B cell (primary cell): Measurements from ENCODE around the gene SLC50A1. TPM values are rescaled to one million over a fixed set of nuclear protein-coding genes. Genes with fewer than 3 reads are reported as not detected.

Experiments
- ATAC-seq: fragments of 200-7000 bp; cut with Tn5 transposase; one replicate; pipeline ENCODE4 v1.10.0; 2021; ENCODE audit warnings: low read depth, mild to moderate bottlenecking, moderate number of reproducible peaks, moderate library complexity
- CTCF ChIA-PET: fragments of 350-600 bp; sonication (Branson Sonifier 250); formaldehyde crosslinking; loops from one replicate; lab custom pipeline; 2021; ENCODE audit warnings: antibody characterized with exemption, inconsistent platforms; lab: Charles Lee
- POLR2A ChIA-PET: fragments of 350-600 bp; sonication (Branson Sonifier 250); formaldehyde crosslinking; loops from one replicate; lab custom pipeline; 2021; ENCODE audit warnings: antibody characterized with exemption; lab: Charles Lee
- DNase-seq: peaks from one replicate; pipeline ENCODE4 v3.0.0; 2013
- H2AFZ ChIP-seq: 2 replicates; pipeline ENCODE4 v1.6.1; 2012; ENCODE audit warnings: mild to moderate bottlenecking, low read depth, low read length; ENCODE audit not compliant: insufficient read depth, poor library complexity, severe bottlenecking
- H3K27ac ChIP-seq, 2 donors: 1 replicate in 1 of 2; 2 replicates in 1 of 2; pipeline ENCODE4 v1.5.1; 2012 to 2013; ENCODE audit warnings: low read length in 2 of 2, mild to moderate bottlenecking in 2 of 2, moderate library complexity in 1 of 2
- H3K27me3 ChIP-seq, 4 experiments: fragments of 200-600 bp in 1 of 4; sonication (generic) in 1 of 4; replicated peaks in 1 of 4; 1 replicate in 2 of 4; 2 replicates in 2 of 4; pipeline versions ENCODE4 v1.6.1 to v1.7.0; 2013 to 2016; ENCODE audit warnings: low read length in 3 of 4, mild to moderate bottlenecking in 2 of 4, mixed read lengths in 1 of 4, moderate library complexity in 1 of 4; ENCODE audit not compliant: insufficient read depth in 4 of 4, control insufficient read depth in 3 of 4; ENCODE audit errors: control extremely low read depth in 1 of 4
- H3K36me3 ChIP-seq, 2 experiments: replicated peaks in 1 of 2; 1 replicate in 1 of 2; 2 replicates in 1 of 2; pipeline versions ENCODE4 v1.6.1 to v1.7.1; 2013; ENCODE audit warnings: low read length in 1 of 2; ENCODE audit not compliant: insufficient read depth in 2 of 2, control insufficient read depth in 1 of 2; ENCODE audit errors: control extremely low read depth in 1 of 2, extremely low read depth in 1 of 2
- H3K4me1 ChIP-seq, 2 donors: fragments of 200-600 bp in 1 of 2; sonication (generic) in 1 of 2; 1 replicate in 1 of 2; 2 replicates in 1 of 2; pipeline versions ENCODE4 v1.5.1 to v1.6.1; 2013 to 2017; ENCODE audit warnings: low read length in 2 of 2; ENCODE audit not compliant: control insufficient read depth in 2 of 2, insufficient read depth in 2 of 2
- H3K4me2 ChIP-seq: replicated peaks from 2 replicates; pipeline ENCODE3; 2012; ENCODE audit warnings: mild to moderate bottlenecking, low read depth, low read length; ENCODE audit not compliant: poor library complexity, severe bottlenecking
- H3K4me3 ChIP-seq, 5 experiments: fragments of 200-600 bp in 1 of 5; sonication (generic) in 1 of 5; 1 replicate in 3 of 5; 2 replicates in 2 of 5; pipeline versions ENCODE4 v1.5.1 to v1.7.0; 2011 to 2016; ENCODE audit warnings: low read length in 4 of 5, mild to moderate bottlenecking in 4 of 5, low read depth in 2 of 5, control low read depth in 1 of 5, moderate library complexity in 1 of 5; ENCODE audit not compliant: insufficient read depth in 1 of 5; ENCODE audit errors: control extremely low read depth in 1 of 5, extremely low read depth in 1 of 5
- H3K79me2 ChIP-seq: fragments of 200-600 bp; sonication (generic); one replicate; pipeline ENCODE4 v1.6.0; 2016; ENCODE audit warnings: low read length; ENCODE audit not compliant: control insufficient read depth, insufficient read depth
- H3K9ac ChIP-seq: fragments of 200-600 bp; sonication (generic); 2 replicates; pipeline ENCODE4 v1.6.1; 2017; ENCODE audit warnings: mild to moderate bottlenecking, low read length, moderate library complexity
- H3K9me3 ChIP-seq, 3 donors: one replicate each; pipeline versions ENCODE4 v1.6.1 to v1.7.1; 2013; ENCODE audit warnings: low read length in 2 of 3; ENCODE audit not compliant: control insufficient read depth in 2 of 3, insufficient read depth in 1 of 3; ENCODE audit errors: control extremely low read depth in 1 of 3
- H4K20me1 ChIP-seq: 2 replicates; pipeline ENCODE4 v1.6.0; 2012; ENCODE audit warnings: mild to moderate bottlenecking, low read length; ENCODE audit not compliant: insufficient read depth, control insufficient read depth, poor library complexity, severe bottlenecking
- H3K27ac Mint-ChIP-seq: one replicate; pipeline ENCODE4 v1.8.0; 2021; ENCODE audit warnings: mixed read lengths
- H3K27me3 Mint-ChIP-seq: one replicate; pipeline ENCODE4 v1.8.0; 2021; ENCODE audit warnings: mixed read lengths
- H3K4me1 Mint-ChIP-seq: one replicate; pipeline ENCODE4 v1.8.0; 2021; ENCODE audit warnings: mixed read lengths
- H3K4me3 Mint-ChIP-seq: one replicate; pipeline ENCODE4 v1.8.0; 2021; ENCODE audit warnings: mixed read lengths
- H3K9me3 Mint-ChIP-seq: one replicate; pipeline ENCODE4 v1.8.0; 2022; ENCODE audit warnings: mixed read lengths; ENCODE audit not compliant: insufficient read depth
- EZH2 ChIP-seq: IDR thresholded peaks from 2 replicates; pipeline ENCODE4 v1.6.1; 2012; ENCODE audit warnings: borderline replicate concordance, low read depth, mild to moderate bottlenecking, moderate library complexity, low read length; ENCODE audit not compliant: insufficient read depth, poor library complexity, severe bottlenecking
- WGBS: methylation state at CpG from one replicate; pipeline ENCODE4 v1.1.5; 2013; ENCODE audit warnings: missing lambda C conversion rate; ENCODE audit not compliant: insufficient coverage; 5-methylcytosine and 5-hydroxymethylcytosine counted together
- intact Hi-C: fragments of 100-400 bp; cut with micrococcal nuclease; formaldehyde crosslinking; loops from one replicate; pipeline ENCODE4 v1.10.0; 2022
- polyA plus RNA-seq: library from polyadenylated mRNA; depleted of rRNA; stranded (reverse); fragments of >200 nt; gene quantifications from 2 replicates; pipeline ENCODE4 v1.2.3, GENCODE V29; 2012
- total RNA-seq, 2 donors: library from RNA; stranded (reverse); fragments of 120-200 nt in 1 of 2; gene quantifications; 1 replicate in 1 of 2; 2 replicates in 1 of 2; pipeline versions ENCODE4 v1.2.3 to v1.2.4, GENCODE V29; 2013 to 2022
- TF ChIP-seq, protein P1 (sequence below): fragments of 200-600 bp; IDR thresholded peaks from one replicate; pipeline ENCODE4 v1.8.0; 2022; ENCODE audit warnings: antibody characterized with exemption, mild to moderate bottlenecking

Gene SLC50A1
- total and polyA plus RNA-seq, 2 donors (not counting 1 experiment from before 2014, with no cell fraction given): 62.8 to 86.8 TPM

DNA sequence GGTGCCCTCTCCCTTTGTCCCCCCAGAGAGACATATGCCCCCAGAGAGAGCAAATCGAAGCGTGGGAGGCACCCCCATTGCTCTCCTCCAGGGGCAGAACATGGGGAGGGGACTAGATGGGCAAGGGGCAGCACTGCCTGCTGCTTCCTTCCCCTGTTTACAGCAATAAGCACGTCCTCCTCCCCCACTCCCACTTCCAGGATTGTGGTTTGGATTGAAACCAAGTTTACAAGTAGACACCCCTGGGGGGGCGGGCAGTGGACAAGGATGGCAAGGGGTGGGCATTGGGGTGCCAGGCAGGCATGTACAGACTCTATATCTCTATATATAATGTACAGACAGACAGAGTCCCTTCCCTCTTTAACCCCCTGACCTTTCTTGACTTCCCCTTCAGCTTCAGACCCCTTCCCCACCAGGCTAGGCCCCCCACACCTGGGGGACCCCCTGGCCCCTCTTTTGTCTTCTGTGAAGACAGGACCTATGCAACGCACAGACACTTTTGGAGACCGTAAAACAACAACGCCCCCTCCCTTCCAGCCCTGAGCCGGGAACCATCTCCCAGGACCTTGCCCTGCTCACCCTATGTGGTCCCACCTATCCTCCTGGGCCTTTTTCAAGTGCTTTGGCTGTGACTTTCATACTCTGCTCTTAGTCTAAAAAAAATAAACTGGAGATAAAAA, 48.7 kb upstream of the SLC50A1 start:
- 60% methylated on average over 4 of the region's 8 CpGs for WGBS
- H3K4me2 ChIP-seq: no peak overlapping the region
- H3K4me3 ChIP-seq: no peak overlapping the region
- H3K9ac ChIP-seq: no peak overlapping the region
- Mint-ChIP-seq H3K9me3 (no peaks in the 10 kb centered on the region), H3K4me3 (no peak overlapping the region), H3K27ac (no peak overlapping the region), H3K4me1 (peaks cover 40% of the 10 kb centered on the region), H3K27me3 (peaks cover 23% of the 10 kb centered on the region)
- no peaks in the 10 kb centered on the region for H3K36me3 ChIP-seq
- TF ChIP-seq, protein P1, sequence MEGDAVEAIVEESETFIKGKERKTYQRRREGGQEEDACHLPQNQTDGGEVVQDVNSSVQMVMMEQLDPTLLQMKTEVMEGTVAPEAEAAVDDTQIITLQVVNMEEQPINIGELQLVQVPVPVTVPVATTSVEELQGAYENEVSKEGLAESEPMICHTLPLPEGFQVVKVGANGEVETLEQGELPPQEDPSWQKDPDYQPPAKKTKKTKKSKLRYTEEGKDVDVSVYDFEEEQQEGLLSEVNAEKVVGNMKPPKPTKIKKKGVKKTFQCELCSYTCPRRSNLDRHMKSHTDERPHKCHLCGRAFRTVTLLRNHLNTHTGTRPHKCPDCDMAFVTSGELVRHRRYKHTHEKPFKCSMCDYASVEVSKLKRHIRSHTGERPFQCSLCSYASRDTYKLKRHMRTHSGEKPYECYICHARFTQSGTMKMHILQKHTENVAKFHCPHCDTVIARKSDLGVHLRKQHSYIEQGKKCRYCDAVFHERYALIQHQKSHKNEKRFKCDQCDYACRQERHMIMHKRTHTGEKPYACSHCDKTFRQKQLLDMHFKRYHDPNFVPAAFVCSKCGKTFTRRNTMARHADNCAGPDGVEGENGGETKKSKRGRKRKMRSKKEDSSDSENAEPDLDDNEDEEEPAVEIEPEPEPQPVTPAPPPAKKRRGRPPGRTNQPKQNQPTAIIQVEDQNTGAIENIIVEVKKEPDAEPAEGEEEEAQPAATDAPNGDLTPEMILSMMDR: no peak
- TF ChIP-seq EZH2: no peak
- ATAC-seq (no peak), DNase-seq (peak; percentile 18)
- H4K20me1 ChIP-seq: peaks cover 32% of the 10 kb centered on the region
- POLR2A ChIA-PET: interaction anchor here (1.1 kb wide), 1 partner anchor 86 kb away, joined by 3 read pairs; the partner anchor contains the start of gene KRTCAP2
- H3K27ac ChIP-seq: no peak overlapping the region
- CTCF ChIA-PET: interaction anchor here (0.6 to 5.5 kb wide), 8 partner anchors 8 to 608 kb away, joined by 3 to 184 read pairs (median 29); partner anchors contain the start of genes EFNA4, KRTCAP2, SLC50A1 and TRIM46
- no peaks in the 10 kb centered on the region for H3K79me2 ChIP-seq
- peaks cover 0 to 31% (median 22%) of the 10 kb centered on the region in 4 experiments for H3K27me3 ChIP-seq
- peaks cover 45 to 50% of the 10 kb centered on the region in 2 donors for H3K4me1 ChIP-seq
- peaks cover 0 to 13% (median 0%) of the 10 kb centered on the region in 3 donors for H3K9me3 ChIP-seq
- intact Hi-C loops: loop anchor here (5.0 kb wide), 1 partner anchor 190 kb away; the partner anchor contains the start of gene HCN3
- no peak overlapping the region for H2AFZ ChIP-seq
